ENCODE measurements around the gene KRTAP1-5.
"Not testable (repeated sequence)": the region's sequence is repeated elsewhere in the genome, so short reads cannot be mapped to it uniquely, and the experiment has no call there.

The KRTAP1-5 gene

DNA sequence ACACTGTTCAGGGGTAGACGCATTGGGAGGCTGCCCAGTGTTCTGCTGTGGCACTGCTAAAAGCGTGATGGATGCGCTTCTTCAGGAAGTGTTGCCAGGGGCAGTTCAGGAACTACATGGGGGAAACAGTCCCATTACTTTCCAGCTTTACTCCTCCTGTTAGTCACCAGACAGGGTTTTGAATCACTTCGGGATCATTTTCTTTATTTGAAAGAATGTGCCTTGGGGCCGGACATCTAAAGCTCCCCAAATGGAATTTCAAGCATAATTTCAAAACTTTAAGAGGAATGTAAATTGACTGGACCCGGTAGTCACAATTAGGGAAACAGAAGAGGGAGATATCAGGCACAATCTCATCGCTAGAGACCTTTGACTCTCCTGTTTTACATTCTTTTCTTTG is 21.4 kb upstream of the KRTAP1-5 start:
- no peak for DNase-seq (ENCODE audit: low read depth)

DNA sequence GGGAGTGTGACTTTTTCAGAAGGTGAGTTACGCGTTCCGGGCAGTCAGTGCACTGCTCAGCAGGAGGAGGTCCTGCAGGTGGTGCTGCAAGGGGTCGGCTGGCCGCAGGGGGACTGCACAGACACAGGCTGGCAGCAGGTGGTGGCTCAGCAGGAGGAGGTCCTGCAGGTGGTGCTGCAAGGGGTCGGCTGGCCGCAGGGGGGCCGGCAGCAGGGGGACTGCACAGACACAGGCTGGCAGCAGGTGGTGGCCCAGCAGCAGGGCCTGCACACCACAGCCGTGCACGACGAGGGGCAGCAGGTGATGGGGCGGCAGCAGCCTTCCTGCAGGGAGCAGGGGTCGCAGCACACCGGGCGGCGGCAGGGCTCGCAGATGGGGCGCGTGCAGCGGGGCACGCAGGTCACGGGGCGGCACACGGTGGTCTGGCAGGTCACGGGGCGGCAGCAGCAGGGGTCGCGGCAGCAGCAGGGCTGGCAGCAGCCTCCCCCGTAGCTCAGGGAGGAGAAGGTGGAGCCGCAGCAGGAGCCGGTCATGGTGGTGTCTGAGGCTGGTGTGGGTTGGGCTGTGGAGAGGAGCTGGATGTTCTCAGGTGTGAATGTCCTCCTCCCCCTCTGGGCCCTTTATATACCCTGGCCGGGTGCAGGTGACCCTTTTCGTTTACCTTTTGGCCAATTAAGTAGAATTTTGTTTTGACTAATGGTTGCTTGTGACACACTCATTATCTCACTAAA is 19.9 kb upstream of the KRTAP1-5 start, which contains the start of gene KRTAP2-1:
TSS of gene KRTAP2-1 (minus strand) at position 582 of the 731 bp plus-strand sequence. CDS start at position 533, 49 bp downstream.
- DNase-seq (ENCODE audit: low read depth) = not testable (repeated sequence)

DNA sequence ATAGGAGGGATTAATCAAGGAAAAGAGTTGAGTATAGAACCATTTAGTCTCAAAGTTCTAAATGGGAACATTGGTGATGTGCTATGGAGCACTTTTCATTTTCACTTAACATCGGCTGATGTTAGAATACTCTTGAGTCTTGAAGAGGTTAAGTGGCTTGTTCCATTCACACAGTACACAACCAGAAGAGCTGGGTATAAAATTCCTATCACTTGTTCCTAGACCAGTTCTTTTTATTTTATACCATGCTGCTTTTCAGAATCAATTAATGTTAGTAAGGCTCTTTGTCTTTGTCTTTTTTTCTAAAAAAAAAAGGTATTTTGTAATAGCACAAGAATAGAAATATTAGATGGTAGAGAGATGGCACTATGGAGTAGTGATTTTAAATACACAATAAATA is 15.9 kb upstream of the KRTAP1-5 start:
- no peak for DNase-seq (ENCODE audit: low read depth)

DNA sequence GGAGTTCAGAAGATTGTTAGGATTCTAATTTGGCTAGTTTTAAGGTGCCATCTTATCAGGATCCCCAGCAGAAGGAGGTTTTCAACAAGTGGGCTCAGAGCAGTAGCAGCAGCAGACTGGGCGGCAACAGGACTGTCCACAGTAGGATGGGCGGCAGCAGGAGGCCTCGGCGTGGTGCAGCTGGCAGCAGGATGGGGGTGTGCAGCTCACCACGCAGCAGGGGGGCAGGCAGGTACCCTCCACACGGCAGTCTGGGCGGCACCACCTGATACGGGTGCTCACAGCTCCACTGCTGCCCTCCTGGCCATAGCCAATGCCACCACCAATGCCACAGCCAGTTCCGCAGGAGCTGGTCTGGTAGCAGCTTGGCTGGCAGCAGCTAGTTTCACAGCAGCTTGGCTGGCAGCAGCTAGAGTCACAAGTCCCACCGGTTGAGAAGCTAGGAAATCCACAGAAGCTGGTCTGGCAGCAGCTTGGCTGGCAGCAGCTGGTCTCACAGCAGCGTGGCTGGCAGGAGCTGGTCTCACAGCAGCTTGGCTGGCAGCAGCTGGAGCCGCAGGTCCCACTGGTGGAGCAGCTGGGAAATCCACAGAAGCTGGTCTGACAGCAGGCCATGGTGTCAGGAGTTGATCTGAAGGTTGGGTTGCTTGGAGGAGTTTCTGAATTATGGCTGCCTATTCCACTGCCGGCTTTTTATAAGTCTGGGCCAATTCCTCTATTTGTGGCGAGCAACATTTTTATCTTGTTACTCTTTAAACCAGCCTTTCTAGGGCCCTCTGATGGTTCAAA is 14.0 kb upstream of the KRTAP1-5 start, which contains the start of gene KRTAP1-1:
TSS of gene KRTAP1-1 (minus strand) at position 668 of the 789 bp plus-strand sequence. CDS start at position 615, 53 bp downstream.
- not testable (repeated sequence) for DNase-seq (ENCODE audit: low read depth)

DNA sequence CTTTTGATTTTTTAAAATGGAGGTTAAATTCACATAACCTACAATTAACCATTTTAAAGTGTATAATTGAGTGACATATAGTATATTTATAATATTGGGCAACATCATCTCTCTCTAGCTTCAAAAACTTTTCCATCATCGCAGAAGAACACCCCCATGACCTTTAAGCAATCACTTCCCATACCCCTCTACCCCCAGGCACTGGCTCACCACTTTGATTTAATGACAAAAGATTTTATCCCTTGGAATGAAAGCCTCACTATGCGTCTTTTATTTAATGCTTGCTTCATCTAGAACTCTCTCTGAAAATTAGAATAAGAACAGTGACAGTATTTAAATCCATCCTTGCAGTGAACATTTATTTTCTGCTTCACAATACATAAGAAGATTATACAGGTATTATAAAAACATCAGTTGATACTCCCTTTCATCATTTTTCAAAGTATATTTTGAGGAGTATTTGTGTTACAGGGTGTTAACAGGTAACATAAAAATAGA is 10.9 kb upstream of the KRTAP1-5 start:
- DNase-seq (ENCODE audit: low read depth) = no peak

DNA sequence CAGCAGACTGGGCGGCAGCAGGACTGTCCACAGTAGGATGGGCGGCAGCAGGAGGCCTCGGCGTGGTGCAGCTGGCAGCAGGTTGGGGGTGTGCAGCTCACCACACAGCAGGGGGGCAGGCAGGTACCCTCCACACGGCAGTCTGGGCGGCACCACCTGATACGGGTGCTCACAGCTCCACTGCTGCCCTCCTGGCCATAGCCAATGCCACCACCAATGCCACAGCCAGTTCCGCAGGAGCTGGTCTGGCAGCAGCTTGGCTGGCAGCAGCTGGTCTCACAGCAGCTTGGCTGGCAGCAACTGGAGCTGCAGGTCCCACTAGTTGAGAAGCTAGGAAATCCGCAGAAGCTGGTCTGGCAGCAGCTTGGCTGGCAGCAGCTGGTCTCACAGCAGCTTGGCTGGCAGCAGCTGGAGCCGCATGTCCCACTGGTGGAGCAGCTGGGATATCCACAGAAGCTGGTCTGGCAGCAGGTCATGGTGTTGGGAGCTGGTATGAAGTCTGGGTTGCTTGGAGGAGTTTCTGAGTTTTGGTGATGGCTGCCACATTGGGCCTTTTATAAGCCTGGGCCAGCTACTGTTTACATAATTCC is 7.4 kb upstream of the KRTAP1-5 start, which contains the start of gene KRTAP1-3:
TSS of gene KRTAP1-3 (minus strand) at position 529 of the 590 bp plus-strand sequence. CDS start at position 476, 53 bp downstream.
- not testable (repeated sequence) for DNase-seq (ENCODE audit: low read depth)

DNA sequence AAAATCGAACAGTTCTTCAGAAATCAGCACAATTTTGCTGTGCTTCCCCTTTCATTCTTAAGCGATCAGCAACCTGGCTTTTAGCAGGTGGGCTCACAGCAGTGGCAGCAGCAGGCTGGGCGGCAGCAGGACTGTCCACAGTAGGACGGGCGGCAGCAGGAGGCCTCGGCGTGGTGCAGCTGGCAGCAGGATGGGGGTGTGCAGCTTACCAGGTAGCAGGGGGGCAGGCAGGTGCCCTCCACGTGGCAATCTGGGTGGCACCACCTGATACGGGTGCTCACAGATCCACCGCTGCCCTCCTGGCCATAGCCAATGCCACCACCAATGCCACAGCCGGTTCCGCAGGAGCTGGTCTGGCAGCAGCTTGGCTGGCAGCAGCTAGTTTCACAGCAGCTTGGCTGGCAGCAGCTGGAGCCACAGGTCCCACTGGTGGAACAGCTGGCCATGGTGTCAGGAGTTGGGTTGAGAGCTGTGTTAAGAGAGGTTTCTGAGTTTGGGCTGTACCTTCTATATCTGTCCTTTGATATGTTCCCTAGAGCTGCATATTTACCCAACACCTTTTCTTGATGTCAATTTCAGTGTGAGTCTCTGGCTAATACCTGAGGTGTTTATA is 2.7 kb upstream of the KRTAP1-5 start, which contains the start of gene KRTAP1-4:
TSS of gene KRTAP1-4 (minus strand) at position 563 of the 613 bp plus-strand sequence. CDS start at position 446, 117 bp downstream.
- DNase-seq (ENCODE audit: low read depth) = no peak

DNA sequence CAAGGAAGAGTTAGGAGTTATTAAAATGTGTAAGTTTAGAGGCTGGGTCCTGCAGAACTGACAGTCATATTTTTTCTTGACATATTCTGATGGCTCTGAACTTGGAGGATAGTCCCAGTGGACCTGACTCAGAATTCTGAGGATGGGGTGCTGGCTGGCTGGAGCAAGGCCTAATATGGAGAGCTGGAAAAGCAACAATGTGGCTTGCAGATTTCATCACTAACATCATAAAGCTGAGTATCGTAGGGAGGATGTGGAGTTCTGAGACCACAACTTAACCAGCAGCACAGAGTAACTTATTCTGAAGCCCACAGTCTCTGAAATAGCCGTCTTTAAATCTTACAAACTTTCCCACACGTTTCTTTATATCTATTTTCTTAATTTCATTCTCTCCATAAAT is 2.3 kb downstream of the KRTAP1-5 start:
- no peak for DNase-seq (ENCODE audit: low read depth)

DNA sequence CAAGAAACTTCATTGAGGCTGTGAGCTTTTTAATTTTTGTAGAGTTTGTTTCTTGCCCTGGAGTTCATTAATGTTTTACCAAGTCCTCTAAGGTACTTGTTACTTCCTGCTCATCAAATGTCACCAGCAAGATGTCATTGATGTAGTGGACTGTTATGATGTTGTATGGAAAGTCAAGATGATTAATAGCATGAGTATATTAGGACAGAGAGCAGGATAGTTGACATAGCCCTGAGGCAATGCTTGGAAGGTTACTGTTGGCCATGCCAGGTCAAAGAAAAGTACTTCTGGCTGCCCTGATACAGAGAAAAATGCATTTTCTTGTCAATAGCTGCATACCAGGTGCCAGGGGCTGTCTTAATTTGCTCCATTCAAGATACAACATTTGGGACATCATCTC is 6.7 kb downstream of the KRTAP1-5 start:
- no peak for DNase-seq (ENCODE audit: low read depth)

DNA sequence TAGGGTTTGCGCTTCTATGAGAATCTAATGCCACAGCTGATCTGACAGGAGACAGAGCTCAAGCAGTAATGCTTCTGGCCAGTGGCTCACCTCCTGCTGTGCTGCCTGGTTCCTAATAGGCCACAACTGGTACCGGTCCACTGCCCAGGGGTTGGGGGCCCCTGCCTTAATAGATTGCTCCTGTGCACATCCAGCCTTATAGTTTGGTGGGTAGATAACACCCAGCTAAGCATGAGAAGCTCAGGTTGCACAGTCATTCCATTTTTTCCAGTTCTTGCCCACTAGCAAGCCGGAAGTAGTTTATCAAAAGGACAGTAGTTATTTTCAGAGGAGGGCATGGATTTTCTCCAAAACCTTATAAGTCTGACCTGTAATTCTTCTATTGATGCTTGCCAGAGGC is 7.6 kb downstream of the KRTAP1-5 start:
- DNase-seq (ENCODE audit: low read depth) = no peak

DNA sequence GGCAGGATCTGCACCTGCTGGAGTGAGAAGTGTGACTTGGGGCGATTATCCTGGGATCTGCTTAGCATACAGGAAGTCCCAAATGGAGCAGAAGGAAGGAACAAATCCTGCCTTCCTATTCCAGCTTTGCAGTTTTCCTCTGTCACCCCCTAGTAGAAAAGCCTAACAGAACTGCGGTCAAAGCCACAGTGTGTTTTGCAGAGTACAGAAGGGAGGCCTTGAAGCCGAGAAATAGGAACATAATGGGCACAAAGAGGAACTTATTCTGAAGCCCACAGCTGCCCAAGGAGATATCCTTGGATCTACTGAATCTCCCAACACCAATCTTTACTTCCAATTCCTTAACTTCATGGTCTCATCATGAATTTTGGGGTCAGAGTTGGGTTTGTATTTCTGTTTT is 8.5 kb downstream of the KRTAP1-5 start:
- DNase-seq (ENCODE audit: low read depth) = no peak

DNA sequence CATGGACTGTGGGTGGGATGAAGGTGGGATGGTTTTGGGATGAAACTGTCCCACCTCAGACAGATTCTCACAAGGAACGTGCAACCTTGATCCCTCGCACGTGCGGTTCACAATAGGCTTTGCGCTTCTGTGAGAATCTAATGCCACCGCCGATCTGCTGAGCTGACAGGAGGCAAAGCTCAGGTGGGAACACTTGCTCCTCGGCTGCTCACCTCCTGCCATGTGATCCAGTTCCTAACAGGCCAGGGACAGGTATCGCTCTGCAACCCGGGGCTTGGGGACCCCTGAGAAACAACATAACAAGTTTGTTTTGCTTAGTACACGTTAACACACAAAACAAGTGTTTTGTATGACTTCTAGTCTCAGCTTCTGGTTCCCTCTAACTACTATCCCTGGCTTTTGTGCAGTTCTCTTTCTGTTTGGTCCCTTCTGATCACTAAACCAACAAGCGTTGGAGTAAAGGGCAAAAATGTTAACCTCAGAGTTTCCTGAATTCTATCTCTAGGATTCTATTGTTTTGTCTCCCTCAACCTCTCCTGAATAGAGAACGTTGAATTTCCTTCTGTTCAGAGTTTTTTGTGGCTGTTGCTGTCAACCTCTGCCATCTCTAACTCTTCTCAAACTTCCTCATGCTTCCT is 10.3 kb downstream of the KRTAP1-5 start:
- DNase-seq (ENCODE audit: low read depth) = no peak

DNA sequence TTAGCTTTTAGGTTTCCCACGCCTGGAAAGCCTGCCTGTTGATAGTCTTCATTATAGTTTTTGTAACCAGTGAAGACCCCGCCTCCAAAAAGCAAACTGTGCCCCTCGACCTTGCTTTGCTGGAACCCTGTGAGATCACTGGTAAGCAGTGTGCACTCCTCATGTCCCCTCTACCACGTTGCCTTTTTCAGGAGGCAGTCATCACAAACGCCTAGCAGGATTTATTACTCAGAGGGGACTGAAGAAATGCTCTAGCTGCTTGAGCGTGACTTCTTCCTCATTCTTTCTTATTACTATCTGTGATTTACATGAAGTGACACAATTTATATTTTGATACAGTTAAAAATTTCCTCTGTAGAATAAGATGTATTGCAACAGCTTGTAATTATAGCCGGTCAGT is 11.6 kb downstream of the KRTAP1-5 start:
- DNase-seq (ENCODE audit: low read depth) = no peak

DNA sequence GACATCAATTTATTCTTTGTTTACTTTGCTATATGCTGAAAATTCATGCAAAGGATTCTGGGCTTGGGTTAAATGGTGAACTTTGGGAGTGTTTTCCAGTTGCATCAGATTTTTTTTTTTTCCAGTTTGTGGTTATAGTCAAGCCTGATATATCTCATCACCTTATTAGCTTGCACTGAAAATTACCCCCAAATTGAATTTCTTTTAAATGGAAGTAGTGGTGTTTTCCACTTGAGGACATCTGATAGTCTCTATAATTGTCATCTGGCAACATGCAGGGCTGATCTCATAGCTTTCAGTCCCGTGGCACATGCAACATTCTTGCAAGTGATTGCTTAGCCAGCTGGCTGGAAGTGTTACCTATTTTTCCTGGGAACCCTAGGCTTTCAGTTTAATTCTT is 13.4 kb downstream of the KRTAP1-5 start:
- no peak for DNase-seq (ENCODE audit: low read depth)

DNA sequence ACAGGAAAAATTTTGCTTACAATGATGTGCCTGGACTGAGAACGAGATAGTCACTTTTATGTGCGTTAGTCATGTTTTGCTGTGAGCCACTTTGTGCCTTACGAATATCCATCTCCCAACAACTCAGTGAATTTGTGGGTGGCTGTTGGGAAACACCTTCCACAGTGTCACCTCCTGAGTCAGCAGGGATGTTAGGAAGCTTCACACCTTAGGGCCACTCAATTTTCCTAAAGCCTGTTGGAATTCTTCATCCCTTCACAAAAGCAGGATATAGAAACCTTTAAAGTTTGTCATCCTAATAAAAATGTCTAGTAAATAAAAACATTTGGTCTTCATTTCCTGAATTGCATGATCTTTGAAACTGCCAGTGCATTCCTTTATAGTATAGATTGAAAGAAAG is 13.8 kb downstream of the KRTAP1-5 start:
- no peak for DNase-seq (ENCODE audit: low read depth)

DNA sequence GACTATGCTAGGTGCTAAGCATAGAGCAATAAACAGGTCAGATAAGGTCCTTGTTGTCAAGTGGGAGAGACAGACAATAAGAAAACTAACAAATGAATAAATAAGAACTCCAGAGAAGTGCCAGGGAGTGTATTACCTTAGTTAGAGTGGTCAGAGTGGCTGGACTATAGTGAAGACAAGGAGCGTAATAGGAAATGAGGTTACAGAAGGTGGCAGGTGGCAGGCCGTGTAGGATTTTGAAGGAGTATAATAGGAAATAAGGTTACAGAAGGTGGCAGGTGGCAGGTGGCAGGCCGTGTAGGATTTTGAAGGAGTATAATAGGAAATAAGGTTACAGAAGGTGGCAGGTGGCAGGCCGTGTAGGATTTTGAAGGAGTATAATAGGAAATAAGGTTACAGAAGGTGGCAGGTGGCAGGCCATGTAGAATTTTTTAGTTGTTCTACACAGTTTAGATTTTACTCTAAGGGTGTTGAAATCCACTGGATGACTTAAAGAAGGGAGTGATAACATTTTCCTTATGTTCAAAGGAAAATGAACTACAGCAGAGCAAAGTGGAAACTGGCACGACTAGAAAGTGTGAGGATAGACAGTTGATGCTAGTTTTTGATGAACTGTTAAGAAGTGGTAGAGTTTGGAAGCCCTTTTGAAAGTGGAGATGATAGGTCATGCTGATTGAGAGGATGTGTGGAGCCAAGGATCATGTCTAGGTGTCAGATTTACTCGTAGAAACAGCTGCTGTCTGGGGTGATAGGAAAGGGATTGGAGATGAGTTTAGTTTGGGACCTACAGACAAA is 14.5 kb downstream of the KRTAP1-5 start:
- DNase-seq (ENCODE audit: low read depth) = no peak

DNA sequence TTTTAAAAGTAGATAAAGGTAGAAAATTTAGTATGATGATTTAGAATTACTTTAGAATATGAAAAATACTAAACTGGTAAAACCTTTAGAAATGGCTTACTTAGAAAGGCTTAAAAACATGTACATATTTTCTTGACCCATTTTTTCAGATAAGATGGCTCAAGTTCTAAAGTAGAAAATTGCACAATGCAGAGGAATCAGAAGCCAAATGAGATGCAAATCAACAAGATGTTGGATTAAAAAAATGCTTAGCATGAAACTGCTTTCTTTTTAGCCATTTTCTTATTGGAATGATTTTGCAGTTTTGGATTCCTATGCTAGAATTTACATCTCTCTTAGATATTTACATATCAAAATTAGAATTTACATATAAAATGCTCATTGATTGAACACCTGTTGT is 16.6 kb downstream of the KRTAP1-5 start:
- DNase-seq (ENCODE audit: low read depth) = no peak

DNA sequence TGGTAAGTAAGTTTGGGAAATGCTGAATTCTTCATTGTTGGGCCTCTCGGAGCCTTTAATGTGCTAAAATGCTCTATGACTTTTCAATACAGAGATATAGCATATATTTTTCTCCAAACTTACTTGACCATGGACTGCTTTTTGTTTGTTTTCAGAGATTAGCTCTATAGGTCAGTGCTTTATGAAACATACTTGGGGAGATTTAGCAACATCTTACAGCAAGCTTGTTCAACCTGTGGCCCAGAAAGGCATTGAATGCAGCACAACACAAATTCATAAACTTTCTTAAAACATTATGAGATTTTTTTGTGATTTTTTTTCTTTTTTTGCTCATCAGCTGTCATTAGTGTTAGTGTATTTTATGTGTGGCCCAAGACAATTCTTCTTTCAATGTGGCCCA is 17.1 kb downstream of the KRTAP1-5 start:
- no peak for DNase-seq (ENCODE audit: low read depth)

DNA sequence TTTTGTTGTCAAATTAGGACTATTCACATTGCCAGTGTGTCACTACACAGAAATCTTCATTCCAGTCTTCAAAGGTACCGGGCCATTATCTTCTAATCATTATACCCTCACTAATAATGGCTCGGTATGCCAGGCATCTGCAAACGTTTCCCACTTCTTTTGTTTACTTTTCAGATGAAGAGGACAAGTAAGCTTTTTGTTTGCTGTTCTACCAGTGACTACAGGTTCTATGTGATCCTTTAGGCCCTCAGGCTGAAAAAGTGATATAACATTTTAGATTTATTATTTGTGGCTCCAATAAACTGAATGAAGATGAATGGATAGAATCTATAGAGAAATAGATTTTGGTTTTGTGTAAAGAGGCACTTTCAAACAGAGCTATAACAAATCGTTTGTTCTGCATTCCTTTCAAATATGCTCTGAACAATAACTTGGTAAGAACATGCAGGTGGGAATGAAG is 17.7 kb downstream of the KRTAP1-5 start:
- DNase-seq (ENCODE audit: low read depth) = no peak

DNA sequence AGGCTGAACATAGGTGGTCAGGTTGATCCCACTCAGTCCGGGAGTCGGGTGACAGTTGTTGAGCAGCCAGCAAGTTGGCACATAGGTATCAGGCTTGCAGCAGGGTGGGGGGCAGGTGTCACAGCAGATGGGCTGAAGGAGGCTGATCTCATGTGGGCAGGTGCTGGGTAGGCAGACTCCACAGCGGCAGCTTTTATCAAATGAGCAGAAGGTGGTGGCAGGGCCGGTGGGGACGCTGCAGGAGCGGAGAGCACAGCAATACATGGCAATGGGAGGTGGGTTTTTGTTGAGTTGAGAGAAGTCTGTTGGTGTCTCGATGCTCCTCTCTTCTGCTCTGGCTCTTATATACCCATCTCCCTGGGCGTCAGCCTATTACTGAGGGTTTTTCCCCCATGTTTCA is 18.2 kb downstream of the KRTAP1-5 start, which contains the start of gene KRTAP3-1:
TSS of gene KRTAP3-1 (minus strand) at position 318 of the 400 bp plus-strand sequence. CDS start at position 264, 54 bp downstream.
- DNase-seq (ENCODE audit: low read depth) = no peak
